Keratinocyte (primary cell): ENCODE measurements around the gene CDRT15L2. TPM values are rescaled to one million over a fixed set of nuclear protein-coding genes. Genes with fewer than 3 reads are reported as not detected.
"Not testable (repeated sequence)": the region's sequence is repeated elsewhere in the genome, so short reads cannot be mapped to it uniquely, and the experiment has no call there.

Experiments
- DNase-seq: peaks from one replicate; pipeline ENCODE4 v3.0.0-alpha.2; 2011; ENCODE audit warnings: low read depth, missing footprints, low spot score
- FAIRE-seq: peaks from 2 replicates; lab custom pipeline; 2011; peaks lifted over from hg19 to GRCh38; lab: Jason Lieb, UNC
- H2AFZ ChIP-seq: 2 replicates; pipeline ENCODE4 v1.6.0; 2012; ENCODE audit warnings: low read length, control low read depth, inconsistent platforms; ENCODE audit not compliant: control insufficient read depth
- H3K27ac ChIP-seq: 2 replicates; pipeline ENCODE4 v1.5.1; 2011; ENCODE audit warnings: low read length; ENCODE audit not compliant: control insufficient read depth, insufficient read depth
- H3K27me3 ChIP-seq: 3 replicates; pipeline ENCODE4 v1.6.0; 2011; ENCODE audit warnings: low read length; ENCODE audit not compliant: control insufficient read depth, insufficient read depth; ENCODE audit errors: extremely low read depth
- H3K36me3 ChIP-seq, 2 experiments: 2 replicates in 1 of 2; 3 replicates in 1 of 2; pipeline ENCODE4 v1.5.1; 2011; ENCODE audit warnings: low read length in 2 of 2, mild to moderate bottlenecking in 1 of 2; ENCODE audit not compliant: control insufficient read depth in 2 of 2, insufficient read depth in 2 of 2; ENCODE audit errors: extremely low read depth in 1 of 2
- H3K4me1 ChIP-seq: 3 replicates; pipeline ENCODE4 v1.5.1; 2011; ENCODE audit warnings: low read length; ENCODE audit not compliant: control insufficient read depth, insufficient read depth; ENCODE audit errors: extremely low read depth
- H3K4me2 ChIP-seq: 3 replicates; pipeline ENCODE4 v1.6.0; 2011; ENCODE audit warnings: low read depth, low read length; ENCODE audit not compliant: control insufficient read depth, insufficient read depth; ENCODE audit errors: extremely low read depth
- H3K4me3 ChIP-seq, 3 experiments: fragments of 200-600 bp in 1 of 3; sonication (generic) in 1 of 3; 2 replicates in 2 of 3; 3 replicates in 1 of 3; pipeline ENCODE4 v1.5.1; 2011 to 2016; ENCODE audit warnings: low read length in 3 of 3, mild to moderate bottlenecking in 3 of 3, control low read depth in 2 of 3, inconsistent platforms in 1 of 3, low read depth in 1 of 3, mixed read lengths in 1 of 3, mixed run types in 1 of 3, moderate library complexity in 1 of 3; ENCODE audit not compliant: control insufficient read depth in 2 of 3, insufficient read depth in 2 of 3; ENCODE audit errors: extremely low read depth in 1 of 3
- H3K79me2 ChIP-seq: 2 replicates; pipeline ENCODE4 v1.6.0; 2012; ENCODE audit warnings: low read length; ENCODE audit not compliant: control insufficient read depth, insufficient read depth
- H3K9ac ChIP-seq: 3 replicates; pipeline ENCODE4 v1.6.0; 2011; ENCODE audit warnings: low read length; ENCODE audit not compliant: control insufficient read depth, insufficient read depth; ENCODE audit errors: extremely low read depth
- H3K9me1 ChIP-seq: 3 replicates; pipeline ENCODE4 v1.6.0; 2011; ENCODE audit warnings: low read length; ENCODE audit not compliant: control insufficient read depth, insufficient read depth; ENCODE audit errors: extremely low read depth
- H3K9me3 ChIP-seq: 2 replicates; pipeline ENCODE4 v1.5.1; 2012; ENCODE audit warnings: low read depth, low read length; ENCODE audit not compliant: control insufficient read depth
- H4K20me1 ChIP-seq: 3 replicates; pipeline ENCODE4 v1.6.0; 2011; ENCODE audit warnings: low read length; ENCODE audit not compliant: control insufficient read depth, insufficient read depth; ENCODE audit errors: extremely low read depth
- dilution Hi-C: fragments of 300-500 bp; cut with MboI; formaldehyde crosslinking; loops from one replicate; pipeline ENCODE4 v1.7.0; 2020; ENCODE audit warnings: low sequenced_read_pairs; ENCODE audit not compliant: extremely low pct_ligation_motif_present
- polyA plus RNA-seq, 5 experiments: library from polyadenylated mRNA; depleted of rRNA in 3 of 5; stranded (reverse) in 3 of 5; stranded (forward) in 1 of 5; unstranded in 1 of 5; fragments of >200 nt; gene quantifications; 1 replicate in 1 of 5; 2 replicates in 3 of 5; 3 replicates in 1 of 5; pipeline versions ENCODE4 v1.2.1 to v1.2.3, GENCODE V29; 2011 to 2012; ENCODE audit warnings: missing spikeins in 2 of 5, low read depth in 1 of 5, low replicate concordance in 1 of 5

The CDRT15L2 gene
- polyA plus RNA-seq, 1 donor (not counting 4 experiments of a cell fraction or from before 2014, with no cell fraction given), result not detected

GRCh38 chr17:20552920-20553319 lies 26.6 kb upstream of the CDRT15L2 start:
- FAIRE-seq, H3K9me3 ChIP-seq, dilution Hi-C loops: not testable (repeated sequence)

GRCh38 chr17:20554728-20555127 lies 24.8 kb upstream of the CDRT15L2 start:
- H3K79me2 ChIP-seq, H3K4me3 ChIP-seq, H3K36me3 ChIP-seq, H3K4me2 ChIP-seq, H3K9ac ChIP-seq, H3K27me3 ChIP-seq, DNase-seq, H2AFZ ChIP-seq, FAIRE-seq, dilution Hi-C loops, H3K9me1 ChIP-seq, H3K27ac ChIP-seq, H3K9me3 ChIP-seq, H3K4me1 ChIP-seq, H4K20me1 ChIP-seq: not testable (repeated sequence)

More at GRCh38 chr17:20552920-20553319, 26.6 kb upstream of the CDRT15L2 start:
- H3K4me3 ChIP-seq, H3K27me3 ChIP-seq, H3K36me3 ChIP-seq, H3K79me2 ChIP-seq, H3K9ac ChIP-seq, H2AFZ ChIP-seq, H3K27ac ChIP-seq, H3K4me2 ChIP-seq, H3K9me1 ChIP-seq, DNase-seq, H4K20me1 ChIP-seq, H3K4me1 ChIP-seq: not testable (repeated sequence)

- DNase-seq, FAIRE-seq, H3K4me2 ChIP-seq, H3K36me3 ChIP-seq, H3K79me2 ChIP-seq, H3K9me1 ChIP-seq, H2AFZ ChIP-seq, H3K9me3 ChIP-seq, H3K27ac ChIP-seq, H3K4me1 ChIP-seq, H3K27me3 ChIP-seq, H4K20me1 ChIP-seq, H3K4me3 ChIP-seq, H3K9ac ChIP-seq, dilution Hi-C loops: not testable (repeated sequence)
Measured at GRCh38 chr17:20555135-20556010, 24.2 kb upstream of the CDRT15L2 start.

DNA sequence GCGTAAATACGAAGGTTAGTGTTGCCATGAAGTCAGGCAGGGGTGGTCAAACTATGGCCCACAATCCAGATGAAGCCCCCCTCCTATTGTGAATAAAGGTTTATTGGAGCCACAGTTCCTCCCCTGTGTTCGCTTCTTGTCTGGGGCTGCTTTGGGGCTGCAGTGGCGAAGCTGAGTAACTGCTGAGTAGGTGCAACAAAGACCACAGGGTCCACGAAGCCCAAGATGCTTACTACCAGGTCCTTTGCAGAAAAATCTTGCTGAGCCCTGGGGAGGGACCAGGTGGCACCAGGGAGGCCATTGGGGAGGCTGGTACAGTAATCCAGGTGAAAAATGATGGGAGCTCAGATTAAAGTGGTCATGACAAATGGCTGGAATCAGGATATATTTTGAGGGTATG lies 21.4 kb upstream of the CDRT15L2 start:
- H3K27ac ChIP-seq, H3K9me3 ChIP-seq, H2AFZ ChIP-seq, dilution Hi-C loops, H3K4me1 ChIP-seq, H3K9me1 ChIP-seq, H3K79me2 ChIP-seq, H3K4me2 ChIP-seq, H4K20me1 ChIP-seq, DNase-seq, H3K27me3 ChIP-seq, H3K36me3 ChIP-seq, FAIRE-seq, H3K4me3 ChIP-seq, H3K9ac ChIP-seq: not testable (repeated sequence)

DNA sequence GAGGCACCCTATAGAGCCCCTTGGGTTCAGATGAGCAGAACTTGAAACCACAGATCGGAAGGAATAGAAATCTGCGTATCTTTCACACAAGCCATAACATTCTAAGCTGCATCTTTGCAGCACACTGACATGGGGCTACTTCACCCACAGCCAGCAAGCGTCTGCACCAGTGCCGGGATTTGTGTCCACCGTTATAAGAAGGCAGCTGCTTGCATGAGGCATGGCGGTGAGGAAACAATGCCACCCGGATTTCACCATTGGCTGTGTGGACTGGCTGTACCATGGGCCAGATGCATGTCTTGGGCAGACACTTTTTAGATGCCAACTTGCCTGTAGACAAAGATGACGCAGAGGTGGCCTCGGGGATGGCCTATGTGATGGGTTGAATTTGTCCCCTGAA lies 20.5 kb upstream of the CDRT15L2 start:
- H2AFZ ChIP-seq, H3K27me3 ChIP-seq, H3K4me2 ChIP-seq, FAIRE-seq, H3K9ac ChIP-seq, dilution Hi-C loops, H3K27ac ChIP-seq, H3K4me1 ChIP-seq, H3K9me3 ChIP-seq, DNase-seq, H3K4me3 ChIP-seq, H3K79me2 ChIP-seq, H3K36me3 ChIP-seq, H4K20me1 ChIP-seq, H3K9me1 ChIP-seq: not testable (repeated sequence)
